Measurements from ENCODE around the gene CYP19A1. TPM values are rescaled to one million over a fixed set of nuclear protein-coding genes. Genes with fewer than 3 reads are reported as not detected.
A peak's percentile ranks its signal among the peaks of the same experiment; 100 is the strongest.

CYP19A1 gene
- total RNA-seq, 4 donors from 2014 or later: 0.38 TPM; not detected in 3

- intact Hi-C loops (cut with DNase I): no loop called here
- Histone ChIP-seq H3K9me3 (no peaks in the 10 kb centered on the region), H3K27ac (no peak overlapping the region), H3K4me1 (peaks cover 0 to 12% (median 0%) of the 10 kb centered on the region in 3 donors), H3K27me3 (peaks cover 0 to 22% (median 0%) of the 10 kb centered on the region in 4 donors), H3K36me3 (no peaks in the 10 kb centered on the region), H3K4me3 (no peak overlapping the region)
- DNase-seq: no peak
- TF ChIP-seq POLR2A (IDR thresholded peaks at IDR 0.05): no peak
- TF ChIP-seq CTCF (IDR thresholded peaks at IDR 0.05): peak; percentile 25 to 53 (median 42)
- WGBS, 2 donors: 6 to 38% methylated on average over 2 to 4 of the region's 4 CpGs
Observed at GRCh38 chr15:51281368-51281967, 56.9 kb downstream of the CYP19A1 start.

- intact Hi-C loops (cut with DNase I): no loop called here
- Histone ChIP-seq H3K9me3 (no peaks in the 10 kb centered on the region), H3K4me3 (no peak overlapping the region), H3K36me3 (no peaks in the 10 kb centered on the region), H3K27ac (no peak overlapping the region), H3K27me3 (peaks cover 0 to 22% (median 0%) of the 10 kb centered on the region in 4 donors), H3K4me1 (peaks cover 0 to 12% (median 0%) of the 10 kb centered on the region in 3 donors)
- WGBS, 2 donors: 97% methylated on average over 4 of the region's 4 CpGs; no CpG with 5 or more reads in 1 of the 2 donors
- DNase-seq: no peak
- TF ChIP-seq CTCF (IDR thresholded peaks at IDR 0.05): no peak
- no peak for TF ChIP-seq POLR2A (IDR thresholded peaks at IDR 0.05)
Observed at GRCh38 chr15:51280838-51281237, 57.6 kb downstream of the CYP19A1 start.

- Histone ChIP-seq H3K27me3 (peaks cover 0 to 34% (median 0%) of the 10 kb centered on the region in 4 donors), H3K4me3 (no peak overlapping the region), H3K36me3 (no peaks in the 10 kb centered on the region), H3K27ac (no peak overlapping the region), H3K9me3 (no peaks in the 10 kb centered on the region), H3K4me1 (peaks cover 0 to 12% (median 0%) of the 10 kb centered on the region in 3 donors)
- intact Hi-C loops (cut with DNase I): loop anchor here (5.0 kb wide), 1 partner anchor 103 kb away; no protein-coding TSS in a partner anchor
- DNase-seq: no peak
- no peak for TF ChIP-seq CTCF (IDR thresholded peaks at IDR 0.05)
- no peak for TF ChIP-seq POLR2A (IDR thresholded peaks at IDR 0.05)
- WGBS, 2 donors: 88 to 100% methylated on average over 1 of the region's 1 CpG
Observed at GRCh38 chr15:51279391-51279790, 59.0 kb downstream of the CYP19A1 start.

- 78 to 80% methylated on average over 3 of the region's 3 CpGs for WGBS, 2 donors
- Histone ChIP-seq H3K9me3 (no peaks in the 10 kb centered on the region), H3K27me3 (peaks cover 0 to 46% (median 0%) of the 10 kb centered on the region in 4 donors), H3K4me3 (no peak overlapping the region), H3K36me3 (no peaks in the 10 kb centered on the region), H3K27ac (no peak overlapping the region), H3K4me1 (peaks cover 0 to 6% (median 0%) of the 10 kb centered on the region in 3 donors)
- TF ChIP-seq POLR2A (IDR thresholded peaks at IDR 0.05): no peak
- TF ChIP-seq CTCF (IDR thresholded peaks at IDR 0.05): no peak
- intact Hi-C loops (cut with DNase I): loop anchor here (5.0 kb wide), 1 partner anchor 105 kb away; no protein-coding TSS in a partner anchor
- no peak for DNase-seq
Observed at GRCh38 chr15:51277101-51277500, 61.3 kb downstream of the CYP19A1 start.

DNA sequence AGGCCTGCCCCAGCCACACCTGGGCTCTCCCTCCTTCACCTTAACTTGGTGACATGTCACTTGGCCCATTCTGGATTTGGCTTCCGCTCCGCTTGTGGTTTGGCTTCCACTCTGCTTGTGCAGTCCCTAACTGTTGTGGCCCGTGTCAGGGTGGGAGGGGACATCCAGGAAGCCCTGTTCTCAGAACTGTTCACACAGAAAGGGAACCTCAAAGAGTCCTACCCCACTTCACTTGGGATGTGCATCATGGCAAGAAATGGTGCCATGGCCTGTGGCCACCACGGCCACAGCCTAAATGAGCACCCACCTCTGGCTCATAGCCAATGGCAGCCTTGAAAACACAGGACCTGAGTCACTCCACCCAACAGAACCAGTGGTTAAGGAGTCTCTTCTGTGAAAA lies 63.4 kb downstream of the CYP19A1 start:
- no peak overlapping the region for H3K27ac ChIP-seq
- H3K4me1 ChIP-seq: no peaks in the 10 kb centered on the region
- WGBS, 2 donors: 68 to 100% methylated on average over 2 to 4 of the region's 4 CpGs
- H3K27me3 ChIP-seq: peaks cover 0 to 56% (median 0%) of the 10 kb centered on the region in 4 donors
- TF ChIP-seq CTCF (IDR thresholded peaks at IDR 0.05): no peak
- no peak for TF ChIP-seq POLR2A (IDR thresholded peaks at IDR 0.05)
- intact Hi-C loops (cut with DNase I): loop anchor here (5.0 kb wide), 1 partner anchor 107 kb away; no protein-coding TSS in a partner anchor
- H3K9me3 ChIP-seq: no peaks in the 10 kb centered on the region
- DNase-seq: no peak
- H3K36me3 ChIP-seq: no peaks in the 10 kb centered on the region
- H3K4me3 ChIP-seq: no peak overlapping the region

All from esophagus squamous epithelium (tissue), 5 donors.